ENCODE data around the gene CENPN. TPM values are rescaled to one million over a fixed set of nuclear protein-coding genes. Genes with fewer than 3 reads are reported as not detected.
A peak's percentile ranks its signal among the peaks of the same experiment; 100 is the strongest.

CENPN gene
- total and polyA plus RNA-seq, 5 donors = 4.9 to 11.8 (median 7.5) TPM

GRCh38 chr16:81061871-81062608 is 55.0 kb downstream of the CENPN start:
- no peaks in the 10 kb centered on the region for H3K9me3 ChIP-seq (ENCODE audit: control insufficient read depth, low read length)
- no peak overlapping the region for H3K27ac ChIP-seq (ENCODE audit: low read length)
- no peaks in the 10 kb centered on the region for H3K4me1 ChIP-seq (ENCODE audit: control insufficient read depth, insufficient read depth, low read length)
- DNase-seq (no peak), ATAC-seq (no peak)
- intact Hi-C loops (cut with DNase I) = no loop called here
- no peaks in the 10 kb centered on the region for H3K27me3 ChIP-seq (ENCODE audit: control insufficient read depth, insufficient read depth)
- 88% methylated on average over 10 of the region's 10 CpGs for WGBS
- H3K4me3 ChIP-seq (ENCODE audit: low read length) = no peak overlapping the region

GRCh38 chr16:81066681-81067080 is 59.7 kb downstream of the CENPN start:
- no peak for ATAC-seq
- no peaks in the 10 kb centered on the region for H3K27me3 ChIP-seq (ENCODE audit: control insufficient read depth, insufficient read depth)
- WGBS = 77% methylated on average over 4 of the region's 4 CpGs
- H3K4me3 ChIP-seq (ENCODE audit: low read length) = no peak overlapping the region
- DNase-seq = no peak
- no peak overlapping the region for H3K27ac ChIP-seq (ENCODE audit: low read length)
- no peaks in the 10 kb centered on the region for H3K9me3 ChIP-seq (ENCODE audit: control insufficient read depth, low read length)
- intact Hi-C loops (cut with DNase I) = no loop called here
- H3K4me1 ChIP-seq (ENCODE audit: control insufficient read depth, insufficient read depth, low read length) = no peaks in the 10 kb centered on the region

GRCh38 chr16:81067166-81067565 is 60.2 kb downstream of the CENPN start:
- no peak for ATAC-seq
- WGBS = 91% methylated on average over 1 of the region's 1 CpG
- intact Hi-C loops (cut with DNase I) = no loop called here
- H3K27ac ChIP-seq (ENCODE audit: low read length) = no peak overlapping the region
- DNase-seq = no peak
- H3K4me1 ChIP-seq (ENCODE audit: control insufficient read depth, insufficient read depth, low read length) = no peaks in the 10 kb centered on the region
- H3K4me3 ChIP-seq (ENCODE audit: low read length) = no peak overlapping the region
- no peaks in the 10 kb centered on the region for H3K27me3 ChIP-seq (ENCODE audit: control insufficient read depth, insufficient read depth)
- H3K9me3 ChIP-seq (ENCODE audit: control insufficient read depth, low read length) = no peaks in the 10 kb centered on the region

GRCh38 chr16:81069063-81069462 is 62.0 kb downstream of the CENPN start:
- Histone ChIP-seq H3K27me3 (ENCODE audit: control insufficient read depth, insufficient read depth) (no peaks in the 10 kb centered on the region), H3K9me3 (ENCODE audit: control insufficient read depth, low read length) (no peaks in the 10 kb centered on the region), H3K4me3 (ENCODE audit: low read length) (no peak overlapping the region), H3K4me1 (ENCODE audit: control insufficient read depth, insufficient read depth, low read length) (no peaks in the 10 kb centered on the region), H3K27ac (ENCODE audit: low read length) (no peak overlapping the region)
- no peak for DNase-seq
- WGBS = 94% methylated on average over 4 of the region's 4 CpGs
- intact Hi-C loops (cut with DNase I) = no loop called here
- no peak for ATAC-seq

GRCh38 chr16:81070979-81071378 is 64.0 kb downstream of the CENPN start:
- intact Hi-C loops (cut with DNase I) = no loop called here
- H3K9me3 ChIP-seq (ENCODE audit: control insufficient read depth, low read length) = no peaks in the 10 kb centered on the region
- no peak overlapping the region for H3K27ac ChIP-seq (ENCODE audit: low read length)
- no peaks in the 10 kb centered on the region for H3K4me1 ChIP-seq (ENCODE audit: control insufficient read depth, insufficient read depth, low read length)
- no peak for DNase-seq
- H3K4me3 ChIP-seq (ENCODE audit: low read length) = no peak overlapping the region
- 66% methylated on average over 8 of the region's 8 CpGs for WGBS
- ATAC-seq = no peak
- H3K27me3 ChIP-seq (ENCODE audit: control insufficient read depth, insufficient read depth) = no peaks in the 10 kb centered on the region

GRCh38 chr16:81071805-81072204 is 64.8 kb downstream of the CENPN start:
- Histone ChIP-seq H3K9me3 (ENCODE audit: control insufficient read depth, low read length) (no peaks in the 10 kb centered on the region), H3K4me3 (ENCODE audit: low read length) (no peak overlapping the region), H3K27me3 (ENCODE audit: control insufficient read depth, insufficient read depth) (no peaks in the 10 kb centered on the region), H3K4me1 (ENCODE audit: control insufficient read depth, insufficient read depth, low read length) (no peaks in the 10 kb centered on the region), H3K27ac (ENCODE audit: low read length) (no peak overlapping the region)
- no peak for DNase-seq
- WGBS = 82% methylated on average over 4 of the region's 4 CpGs
- intact Hi-C loops (cut with DNase I) = no loop called here
- no peak for ATAC-seq

GRCh38 chr16:81073560-81074330 is 66.7 kb downstream of the CENPN start:
- DNase-seq = no peak
- 71% methylated on average over 5 of the region's 5 CpGs for WGBS
- intact Hi-C loops (cut with DNase I) = no loop called here
- H3K9me3 ChIP-seq (ENCODE audit: control insufficient read depth, low read length) = no peaks in the 10 kb centered on the region
- H3K4me3 ChIP-seq (ENCODE audit: low read length) = no peak overlapping the region
- no peak for ATAC-seq
- no peak overlapping the region for H3K27ac ChIP-seq (ENCODE audit: low read length)
- no peaks in the 10 kb centered on the region for H3K27me3 ChIP-seq (ENCODE audit: control insufficient read depth, insufficient read depth)
- H3K4me1 ChIP-seq (ENCODE audit: control insufficient read depth, insufficient read depth, low read length) = no peaks in the 10 kb centered on the region

GRCh38 chr16:81076566-81077075 is 69.6 kb downstream of the CENPN start:
- Histone ChIP-seq H3K27me3 (ENCODE audit: control insufficient read depth, insufficient read depth) (no peaks in the 10 kb centered on the region), H3K4me1 (ENCODE audit: control insufficient read depth, insufficient read depth, low read length) (no peaks in the 10 kb centered on the region), H3K4me3 (ENCODE audit: low read length) (peak overlapping the region; percentile 53), H3K9me3 (ENCODE audit: control insufficient read depth, low read length) (no peaks in the 10 kb centered on the region), H3K27ac (ENCODE audit: low read length) (peak overlapping the region; percentile 88)
- ATAC-seq (peak; percentile 96), DNase-seq (peak; percentile 89 to 94 (median 93))
- intact Hi-C loops (cut with DNase I) = no loop called here
- under 1% methylated on average over 27 of the region's 27 CpGs for WGBS

GRCh38 chr16:81077076-81077940 is 70.3 kb downstream of the CENPN start, which contains the start of gene C16orf46:
Gene C16orf46 (minus strand): TSS chr16:81077238. CDS start chr16:81063955, 13,283 bp downstream.
- intact Hi-C loops (cut with DNase I) = no loop called here
- Histone ChIP-seq H3K27ac (ENCODE audit: low read length) (peak within 1 kb of the TSS; percentile 88), H3K9me3 (ENCODE audit: control insufficient read depth, low read length) (no peaks in the 10 kb centered on the region), H3K27me3 (ENCODE audit: control insufficient read depth, insufficient read depth) (no peaks in the 10 kb centered on the region), H3K4me3 (ENCODE audit: low read length) (peak within 1 kb of the TSS; percentile 53), H3K4me1 (ENCODE audit: control insufficient read depth, insufficient read depth, low read length) (no peaks in the 10 kb centered on the region)
- DNase-seq = peak; percentile 97 to 99 (median 99)
- WGBS = 11% methylated on average over 59 of the region's 59 CpGs
- peak; percentile 99 for ATAC-seq

GRCh38 chr16:81080233-81080632 is 73.2 kb downstream of the CENPN start:
- no peak for DNase-seq
- no peaks in the 10 kb centered on the region for H3K4me1 ChIP-seq (ENCODE audit: control insufficient read depth, insufficient read depth, low read length)
- H3K27ac ChIP-seq (ENCODE audit: low read length) = no peak overlapping the region
- no peaks in the 10 kb centered on the region for H3K9me3 ChIP-seq (ENCODE audit: control insufficient read depth, low read length)
- intact Hi-C loops (cut with DNase I) = no loop called here
- no peak for ATAC-seq
- no peak overlapping the region for H3K4me3 ChIP-seq (ENCODE audit: low read length)
- 80% methylated on average over 1 of the region's 1 CpG for WGBS
- no peaks in the 10 kb centered on the region for H3K27me3 ChIP-seq (ENCODE audit: control insufficient read depth, insufficient read depth)
